Erythroblast (primary cell): ENCODE measurements around the gene BGLAP.

Source experiments
- DNase-seq, 2 experiments: peaks; one replicate each; lab custom pipeline; 2025; lab: John Stamatoyannopoulos, UW
- GATA1 ChIP-seq: IDR thresholded peaks from 2 replicates; pipeline ENCODE4 v1.6.1; 2011; ENCODE audit warnings: low read depth, mild to moderate bottlenecking, control low read depth, low read length, moderate library complexity
- POLR2A ChIP-seq: IDR thresholded peaks from 2 replicates; pipeline ENCODE4 v1.6.1; 2011; ENCODE audit warnings: mild to moderate bottlenecking, low read length

The BGLAP gene

DNA sequence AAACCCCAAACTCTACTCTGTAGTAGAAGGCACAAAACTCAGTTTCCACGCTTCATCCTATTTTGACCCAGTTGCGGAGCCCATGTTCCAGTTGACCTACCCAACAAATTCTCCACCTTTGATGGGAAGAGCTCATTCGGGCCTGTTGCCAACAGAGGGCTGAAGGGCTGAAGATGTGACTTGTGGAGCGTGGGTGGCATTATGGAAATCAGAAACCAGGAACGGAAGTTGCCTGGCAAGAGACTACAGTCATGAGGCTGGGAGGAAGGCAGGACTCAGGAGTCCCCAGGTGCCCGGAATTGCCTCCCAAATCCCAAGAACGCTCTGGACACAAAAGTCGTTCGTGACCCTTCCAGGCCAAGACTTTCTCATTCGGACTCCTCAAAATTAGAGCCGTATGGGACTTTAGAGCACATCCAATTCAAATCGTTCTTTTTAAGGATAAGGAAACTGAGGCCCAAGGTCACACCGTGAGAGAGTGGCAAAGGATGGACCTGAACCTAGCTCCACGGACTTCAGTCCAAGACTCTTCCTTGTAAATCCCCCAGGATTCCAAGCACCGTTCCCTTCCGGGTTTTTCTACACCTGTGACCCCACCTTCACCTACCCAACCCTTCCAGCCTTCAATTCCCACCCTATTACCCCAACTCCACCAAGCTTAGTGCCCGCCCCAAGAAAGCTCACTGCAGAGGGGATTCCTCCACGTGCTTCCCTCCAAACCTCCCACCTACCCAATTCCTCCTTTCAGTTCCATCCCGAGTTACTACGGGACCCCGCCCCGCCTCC lies 39.9 kb downstream of the BGLAP start:
- TF ChIP-seq GATA1 (no peak), POLR2A (no peak)
- DNase-seq = peak; percentile 41 to 54

DNA sequence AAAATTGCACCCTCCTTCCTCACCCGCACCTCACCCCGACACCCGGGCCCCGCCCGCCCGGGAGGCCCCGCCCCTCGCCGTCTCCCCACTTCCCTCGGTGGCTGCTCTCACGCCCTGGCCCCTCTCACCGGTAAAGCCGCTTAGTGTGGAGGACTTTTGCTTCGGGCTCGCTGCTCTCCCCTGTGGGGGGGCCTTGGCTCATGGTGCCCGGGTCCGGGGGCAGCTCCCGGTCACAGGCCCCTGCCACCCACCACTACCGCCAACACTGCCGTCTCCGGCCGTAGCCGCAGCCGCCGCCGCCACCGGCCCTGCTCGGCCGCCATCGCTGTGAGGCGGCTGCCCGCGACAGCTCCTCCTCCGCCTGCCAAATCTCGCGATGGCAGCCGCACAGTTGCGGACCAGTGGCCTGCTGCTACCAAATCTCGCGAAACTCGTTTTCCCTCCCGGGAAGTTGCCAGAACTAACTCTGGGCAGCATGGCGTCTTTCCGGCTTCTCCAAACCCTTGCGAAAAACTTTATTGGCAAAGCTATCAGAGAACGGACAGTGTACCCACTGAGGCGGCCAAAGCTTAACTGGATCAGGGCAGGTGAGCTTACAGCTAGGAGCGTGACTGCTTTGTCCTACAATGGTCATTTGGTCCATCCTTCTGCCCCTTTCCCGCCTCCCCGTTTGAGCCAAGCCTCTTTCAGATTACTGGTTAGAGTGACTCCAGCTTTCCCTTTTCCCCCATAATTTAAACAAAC lies 40.7 kb downstream of the BGLAP start, which contains the start of gene SMG5:
Gene SMG5 (minus strand): TSS at position 347 of the 744 bp plus-strand sequence. CDS start 145 bp downstream, at position 202.
- DNase-seq = peak; percentile 99
- TF ChIP-seq GATA1 = no peak
- TF ChIP-seq POLR2A = peak; percentile 96

DNA sequence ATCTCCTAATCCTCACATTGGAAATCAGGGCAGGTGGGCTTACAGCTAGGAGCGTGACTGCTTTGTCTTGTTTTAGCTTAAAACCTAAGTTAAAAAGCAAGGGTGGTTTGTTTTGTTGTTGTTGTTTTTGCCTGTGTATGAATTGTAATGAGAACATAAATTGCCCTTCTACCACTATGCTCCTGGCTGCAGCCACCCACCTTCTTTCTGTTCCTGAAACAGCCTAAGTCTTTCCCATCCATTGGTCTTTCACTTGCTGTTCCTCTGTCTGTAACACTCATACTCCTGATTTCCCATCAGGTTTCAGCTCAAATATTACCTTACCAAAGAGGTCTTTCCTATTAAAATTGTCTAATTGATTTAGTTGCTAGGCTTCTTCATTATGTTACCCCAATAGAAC lies 41.5 kb downstream of the BGLAP start:
- DNase-seq = no peak
- TF ChIP-seq GATA1 (no peak), POLR2A (no peak)

DNA sequence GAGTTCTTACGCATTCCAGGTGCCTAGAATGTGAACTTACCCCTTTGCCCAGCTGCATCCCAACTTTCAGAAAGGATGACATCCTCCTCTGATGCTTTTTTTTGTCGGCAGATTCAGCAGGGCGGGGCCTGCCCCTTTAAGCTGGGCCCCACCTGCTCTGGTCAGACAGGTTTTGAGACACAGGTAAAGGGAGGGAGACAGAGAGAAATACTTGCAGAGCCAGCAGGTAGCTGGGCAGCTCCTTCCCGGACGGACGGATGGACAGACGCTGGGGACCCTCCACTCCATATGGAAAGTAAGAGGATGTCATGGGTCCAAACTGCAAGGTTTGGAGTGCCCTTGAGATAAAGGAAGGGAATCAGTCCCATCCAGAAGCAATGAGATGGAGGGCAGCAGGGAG lies 42.1 kb downstream of the BGLAP start, which contains the start of gene TMEM79:
Gene TMEM79 (plus strand): TSS at position 214 of the 400 bp plus-strand sequence. CDS start 902 bp downstream, outside the sequence.
- TF ChIP-seq POLR2A (no peak), GATA1 (no peak)
- DNase-seq = no peak

DNA sequence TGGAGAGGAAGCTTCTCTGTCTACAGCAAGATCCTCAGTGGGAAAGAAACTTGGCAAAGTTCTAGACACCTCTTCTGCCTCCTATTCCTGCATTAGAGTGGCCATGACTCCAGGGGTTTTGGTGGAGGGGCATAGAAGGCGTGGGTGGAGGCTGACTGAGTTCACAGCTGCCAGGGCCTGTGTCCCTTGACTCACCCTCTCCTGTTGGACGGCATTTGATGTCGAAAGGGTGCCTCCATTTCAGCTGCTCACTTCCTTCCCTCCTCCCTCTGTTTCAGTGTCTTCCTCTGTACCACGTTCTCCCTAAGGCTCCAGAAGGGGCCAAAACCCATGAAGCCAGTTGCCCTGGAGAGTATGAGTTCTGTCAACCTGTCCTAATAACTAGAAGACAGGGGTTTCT lies 42.8 kb downstream of the BGLAP start:
- DNase-seq = no peak
- TF ChIP-seq GATA1 = no peak
- no peak for TF ChIP-seq POLR2A

DNA sequence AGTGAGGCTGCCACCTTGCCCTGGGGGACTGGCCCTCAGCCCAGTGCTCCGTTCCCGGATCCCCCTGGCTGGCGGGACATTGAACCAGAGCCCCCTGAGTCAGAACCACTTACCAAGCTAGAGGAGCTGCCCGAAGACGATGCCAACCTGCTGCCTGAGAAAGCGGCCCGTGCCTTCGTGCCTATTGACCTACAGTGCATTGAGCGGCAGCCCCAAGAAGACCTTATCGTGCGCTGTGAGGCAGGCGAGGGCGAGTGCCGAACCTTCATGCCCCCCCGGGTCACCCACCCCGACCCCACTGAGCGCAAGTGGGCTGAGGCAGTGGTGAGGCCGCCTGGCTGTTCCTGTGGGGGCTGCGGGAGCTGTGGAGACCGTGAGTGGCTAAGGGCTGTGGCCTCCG lies 43.5 kb downstream of the BGLAP start:
- TF ChIP-seq GATA1 (no peak), POLR2A (no peak)
- DNase-seq = no peak

DNA sequence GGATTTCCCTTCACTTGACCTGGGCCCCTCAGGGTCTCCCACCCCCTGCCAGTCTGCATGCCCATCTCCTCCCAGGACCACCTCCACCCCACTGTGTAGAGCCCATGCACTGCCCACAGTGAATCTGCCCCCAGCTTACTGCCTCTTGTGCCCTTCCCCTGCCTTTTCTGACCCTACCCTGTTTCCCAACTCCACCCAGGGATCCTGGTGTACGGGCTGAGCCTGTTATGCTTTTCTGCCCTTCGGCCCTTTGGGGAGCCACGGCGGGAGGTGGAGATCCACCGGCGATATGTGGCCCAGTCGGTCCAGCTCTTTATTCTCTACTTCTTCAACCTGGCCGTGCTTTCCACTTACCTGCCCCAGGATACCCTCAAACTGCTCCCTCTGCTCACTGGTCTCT lies 44.1 kb downstream of the BGLAP start:
- no peak for DNase-seq
- TF ChIP-seq GATA1 (no peak), POLR2A (no peak)

DNA sequence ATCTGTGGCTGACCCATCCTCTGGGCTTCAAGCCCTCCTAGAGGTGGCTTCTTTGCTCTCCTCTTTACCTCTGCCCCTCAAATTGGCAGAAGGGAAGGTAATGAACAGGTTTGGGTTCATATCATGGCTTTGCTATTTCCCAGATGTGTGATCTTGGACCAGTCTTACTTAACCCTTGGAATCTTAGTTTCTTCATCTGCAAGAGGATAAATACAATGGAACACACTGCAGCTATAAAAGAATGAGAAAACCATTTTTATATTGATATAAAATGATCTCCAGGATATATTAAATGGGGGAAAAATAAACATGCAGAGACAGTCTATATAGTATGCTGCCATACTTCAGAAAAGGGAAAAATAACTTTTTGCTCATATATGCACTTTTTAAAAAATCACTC lies 47.9 kb downstream of the BGLAP start:
- TF ChIP-seq GATA1 (no peak), POLR2A (no peak)
- DNase-seq = no peak

DNA sequence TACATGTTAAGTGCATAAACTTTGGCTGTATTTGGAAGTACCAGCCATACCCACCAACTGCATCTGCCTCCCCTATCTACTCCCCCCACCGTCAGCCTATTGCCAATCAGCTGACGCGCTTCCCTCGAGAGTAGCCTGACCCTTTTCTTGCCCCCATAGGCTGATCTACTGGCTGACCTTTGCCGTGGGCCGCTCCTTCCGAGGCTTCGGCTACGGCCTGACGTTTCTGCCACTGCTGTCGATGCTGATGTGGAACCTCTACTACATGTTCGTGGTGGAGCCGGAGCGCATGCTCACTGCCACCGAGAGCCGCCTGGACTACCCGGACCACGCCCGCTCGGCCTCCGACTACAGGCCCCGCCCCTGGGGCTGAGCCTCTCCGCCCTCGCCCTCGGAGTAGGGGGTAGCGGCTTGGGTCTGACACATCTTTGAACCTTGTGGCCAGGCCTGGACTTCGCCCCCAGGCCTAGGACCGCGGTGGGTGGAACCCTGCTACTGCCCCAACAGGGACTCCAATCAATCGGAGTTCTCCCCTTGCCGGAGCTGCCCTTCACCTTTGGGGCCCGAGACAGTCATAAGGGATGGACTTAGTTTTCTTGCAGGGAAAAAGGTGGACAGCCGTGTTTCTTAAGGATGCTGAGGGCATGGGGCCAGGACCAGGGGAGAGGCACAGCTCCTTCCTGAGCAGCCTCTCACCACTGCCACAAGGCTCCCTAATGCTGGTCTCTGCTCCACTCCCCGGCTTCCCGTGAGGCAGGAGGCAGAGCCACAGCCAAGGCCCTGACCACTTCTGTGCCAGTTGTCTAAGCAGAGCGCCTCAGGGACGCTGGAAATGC lies 49.5 kb downstream of the BGLAP start:
- peak; percentile 58 for TF ChIP-seq POLR2A
- TF ChIP-seq GATA1 = no peak
- DNase-seq = peak; percentile 84 to 86
